ENCODE results near the gene SDE2.
"Not testable (repeated sequence)": the region's sequence is repeated elsewhere in the genome, so short reads cannot be mapped to it uniquely, and the experiment has no call there.

Gene SDE2

DNA sequence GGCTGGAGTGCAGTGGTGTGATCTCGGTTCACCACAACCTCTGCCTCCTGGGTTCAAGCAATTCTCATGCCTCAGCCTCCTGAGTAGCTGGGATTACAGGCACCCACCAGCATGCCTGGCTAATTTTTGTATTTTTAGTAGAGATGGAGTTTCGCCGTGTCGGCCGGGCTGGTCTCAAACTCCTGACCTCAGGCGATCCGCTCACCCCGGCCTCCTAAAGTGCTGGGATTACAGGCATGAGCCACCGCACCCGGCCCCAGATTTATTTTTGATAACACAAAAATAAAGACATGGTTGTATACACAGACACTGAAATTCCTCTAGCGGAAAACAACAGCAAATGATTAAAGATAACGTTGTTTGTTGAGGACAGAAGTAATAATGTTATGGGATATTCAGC is 24.0 kb downstream of the SDE2 start:
- H3K18ac ChIP-seq (ENCODE audit: low read depth in 1 of 2, low read length in 2 of 2); DNase-seq; H4K91ac ChIP-seq (ENCODE audit: low read length); H2AK5ac ChIP-seq (ENCODE audit: low read length, severe bottlenecking); H3K4me3 ChIP-seq (ENCODE audit: insufficient read depth in 1 of 2, low read depth in 1 of 2, low read length in 2 of 2); H3K23ac ChIP-seq (ENCODE audit: low read length in 2 of 2); H2AFZ ChIP-seq (ENCODE audit: low read depth, low read length); H3K27me3 ChIP-seq (ENCODE audit: control insufficient read depth in 1 of 2, insufficient read depth in 1 of 2, low read length in 2 of 2); H4K8ac ChIP-seq (ENCODE audit: low read length); H3K4me1 ChIP-seq (ENCODE audit: control insufficient read depth, insufficient read depth, low read depth, low read length); H3K14ac ChIP-seq (ENCODE audit: low read length in 2 of 2); H2BK15ac ChIP-seq (ENCODE audit: low read depth, poor library complexity, severe bottlenecking); H2BK120ac ChIP-seq (ENCODE audit: low read depth, low read length); H3K9me3 ChIP-seq (ENCODE audit: control insufficient read depth, low read length); H3K9ac ChIP-seq (ENCODE audit: low read length); H3K79me1 ChIP-seq (replicated peaks; ENCODE audit: low read length, poor library complexity, severe bottlenecking); H2BK5ac ChIP-seq (ENCODE audit: low read depth, low read length, poor library complexity, severe bottlenecking); H3K4ac ChIP-seq (ENCODE audit: low read depth in 1 of 2, low read length in 2 of 2); H3K27ac ChIP-seq (ENCODE audit: low read length, poor library complexity, severe bottlenecking); H3K4me2 ChIP-seq (ENCODE audit: low read length, poor library complexity, severe bottlenecking); H2BK12ac ChIP-seq (ENCODE audit: low read length in 2 of 2): not testable (repeated sequence)
- WGBS, result 94% methylated on average over 8 of the region's 12 CpGs
- H3K36me3 ChIP-seq (ENCODE audit: control insufficient read depth in 1 of 2, insufficient read depth in 2 of 2, low read depth in 1 of 2, low read length in 2 of 2), result peaks cover 21 to 22% of the 10 kb centered on the region in 2 experiments

DNA sequence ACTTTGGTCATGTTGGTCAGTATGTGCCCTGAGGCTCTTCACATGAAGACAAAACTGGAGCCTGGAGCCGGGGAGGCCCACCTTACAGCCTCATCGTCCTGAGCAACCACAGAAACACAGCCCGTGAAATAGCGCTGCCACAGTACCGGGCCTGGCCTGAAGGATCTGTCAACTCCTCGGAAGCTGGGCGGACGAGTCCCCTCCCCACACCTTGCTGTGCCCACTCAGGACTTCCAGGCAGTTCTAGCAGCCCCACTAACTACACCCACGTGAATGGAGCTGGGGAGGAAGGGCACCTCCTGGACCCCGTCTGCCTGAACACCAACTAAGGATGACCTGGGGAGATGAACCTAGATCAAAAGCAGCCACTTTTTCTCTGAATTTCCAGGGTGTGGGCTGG is 24.7 kb downstream of the SDE2 start:
- H2BK12ac ChIP-seq (ENCODE audit: low read length in 2 of 2), result no peak overlapping the region
- H4K8ac ChIP-seq (ENCODE audit: low read length), result no peak overlapping the region
- no peak overlapping the region for H3K18ac ChIP-seq (ENCODE audit: low read depth in 1 of 2, low read length in 2 of 2)
- H3K79me1 ChIP-seq (replicated peaks; ENCODE audit: low read length, poor library complexity, severe bottlenecking), result peaks cover 2% of the 10 kb centered on the region
- H3K4me3 ChIP-seq (ENCODE audit: insufficient read depth in 1 of 2, low read depth in 1 of 2, low read length in 2 of 2), result no peak overlapping the region
- peak overlapping the region; percentile 3 for H2AK5ac ChIP-seq (ENCODE audit: low read length, severe bottlenecking)
- H3K27ac ChIP-seq (ENCODE audit: low read length, poor library complexity, severe bottlenecking), result no peak overlapping the region
- H2BK120ac ChIP-seq (ENCODE audit: low read depth, low read length), result no peak overlapping the region
- no peak overlapping the region for H3K23ac ChIP-seq (ENCODE audit: low read length in 2 of 2)
- no peak overlapping the region for H2BK5ac ChIP-seq (ENCODE audit: low read depth, low read length, poor library complexity, severe bottlenecking)
- no peak overlapping the region for H3K4ac ChIP-seq (ENCODE audit: low read depth in 1 of 2, low read length in 2 of 2)
- no peak overlapping the region for H4K91ac ChIP-seq (ENCODE audit: low read length)
- H3K14ac ChIP-seq (ENCODE audit: low read length in 2 of 2), result no peak overlapping the region
- H3K36me3 ChIP-seq (ENCODE audit: control insufficient read depth in 1 of 2, insufficient read depth in 2 of 2, low read depth in 1 of 2, low read length in 2 of 2), result peaks cover 15 to 16% of the 10 kb centered on the region in 2 experiments
- H3K4me1 ChIP-seq (ENCODE audit: control insufficient read depth, insufficient read depth, low read depth, low read length), result peaks cover 7% of the 10 kb centered on the region
- WGBS, result 85% methylated on average over 10 of the region's 10 CpGs
- no peak overlapping the region for H2BK15ac ChIP-seq (ENCODE audit: low read depth, poor library complexity, severe bottlenecking)
- no peak overlapping the region for H3K4me2 ChIP-seq (ENCODE audit: low read length, poor library complexity, severe bottlenecking)
- H3K9me3 ChIP-seq (ENCODE audit: control insufficient read depth, low read length), result no peaks in the 10 kb centered on the region
- no peaks in the 10 kb centered on the region for H3K27me3 ChIP-seq (ENCODE audit: control insufficient read depth in 1 of 2, insufficient read depth in 1 of 2, low read length in 2 of 2)
- no peak overlapping the region for H3K9ac ChIP-seq (ENCODE audit: low read length)
- no peak for DNase-seq
- no peak overlapping the region for H2AFZ ChIP-seq (ENCODE audit: low read depth, low read length)

DNA sequence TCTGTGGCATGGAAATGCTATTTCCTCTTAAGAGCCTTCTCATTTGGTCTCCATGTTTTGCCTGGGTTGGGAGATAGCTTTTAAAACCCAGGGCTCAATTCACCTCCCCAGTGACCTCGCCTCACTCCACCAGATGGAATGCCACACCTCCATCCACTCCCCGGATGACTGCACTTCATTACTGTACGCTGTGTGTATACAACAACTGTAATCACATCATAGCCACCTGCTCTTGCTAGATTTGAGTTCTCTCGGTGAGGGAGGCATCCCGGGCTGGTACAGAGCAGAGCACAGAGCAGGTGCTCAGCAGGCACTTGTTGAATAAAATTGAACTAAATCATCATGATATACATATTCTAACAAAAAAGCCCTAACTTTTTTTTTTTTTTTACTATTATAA is 26.0 kb downstream of the SDE2 start:
- H2BK12ac ChIP-seq (ENCODE audit: low read length in 2 of 2), result no peak overlapping the region
- H3K79me1 ChIP-seq (replicated peaks; ENCODE audit: low read length, poor library complexity, severe bottlenecking), result no peaks in the 10 kb centered on the region
- H4K8ac ChIP-seq (ENCODE audit: low read length), result no peak overlapping the region
- no peak overlapping the region for H2BK120ac ChIP-seq (ENCODE audit: low read depth, low read length)
- no peak overlapping the region for H2AFZ ChIP-seq (ENCODE audit: low read depth, low read length)
- H3K23ac ChIP-seq (ENCODE audit: low read length in 2 of 2), result peak overlapping the region in 1 of 2 experiments; percentile 57
- no peak overlapping the region for H3K14ac ChIP-seq (ENCODE audit: low read length in 2 of 2)
- no peak overlapping the region for H2AK5ac ChIP-seq (ENCODE audit: low read length, severe bottlenecking)
- H3K4ac ChIP-seq (ENCODE audit: low read depth in 1 of 2, low read length in 2 of 2), result no peak overlapping the region
- H3K36me3 ChIP-seq (ENCODE audit: control insufficient read depth in 1 of 2, insufficient read depth in 2 of 2, low read depth in 1 of 2, low read length in 2 of 2), result peaks cover 8 to 12% of the 10 kb centered on the region in 2 experiments
- no peak overlapping the region for H3K27ac ChIP-seq (ENCODE audit: low read length, poor library complexity, severe bottlenecking)
- H2BK15ac ChIP-seq (ENCODE audit: low read depth, poor library complexity, severe bottlenecking), result no peak overlapping the region
- DNase-seq, result no peak
- WGBS, result 66% methylated on average over 3 of the region's 5 CpGs
- H3K9ac ChIP-seq (ENCODE audit: low read length), result no peak overlapping the region
- H3K27me3 ChIP-seq (ENCODE audit: control insufficient read depth in 1 of 2, insufficient read depth in 1 of 2, low read length in 2 of 2), result no peaks in the 10 kb centered on the region
- H3K4me1 ChIP-seq (ENCODE audit: control insufficient read depth, insufficient read depth, low read depth, low read length), result peaks cover 7% of the 10 kb centered on the region
- no peaks in the 10 kb centered on the region for H3K9me3 ChIP-seq (ENCODE audit: control insufficient read depth, low read length)
- H4K91ac ChIP-seq (ENCODE audit: low read length), result no peak overlapping the region
- no peak overlapping the region for H3K4me2 ChIP-seq (ENCODE audit: low read length, poor library complexity, severe bottlenecking)
- no peak overlapping the region for H3K18ac ChIP-seq (ENCODE audit: low read depth in 1 of 2, low read length in 2 of 2)
- no peak overlapping the region for H3K4me3 ChIP-seq (ENCODE audit: insufficient read depth in 1 of 2, low read depth in 1 of 2, low read length in 2 of 2)
- no peak overlapping the region for H2BK5ac ChIP-seq (ENCODE audit: low read depth, low read length, poor library complexity, severe bottlenecking)

DNA sequence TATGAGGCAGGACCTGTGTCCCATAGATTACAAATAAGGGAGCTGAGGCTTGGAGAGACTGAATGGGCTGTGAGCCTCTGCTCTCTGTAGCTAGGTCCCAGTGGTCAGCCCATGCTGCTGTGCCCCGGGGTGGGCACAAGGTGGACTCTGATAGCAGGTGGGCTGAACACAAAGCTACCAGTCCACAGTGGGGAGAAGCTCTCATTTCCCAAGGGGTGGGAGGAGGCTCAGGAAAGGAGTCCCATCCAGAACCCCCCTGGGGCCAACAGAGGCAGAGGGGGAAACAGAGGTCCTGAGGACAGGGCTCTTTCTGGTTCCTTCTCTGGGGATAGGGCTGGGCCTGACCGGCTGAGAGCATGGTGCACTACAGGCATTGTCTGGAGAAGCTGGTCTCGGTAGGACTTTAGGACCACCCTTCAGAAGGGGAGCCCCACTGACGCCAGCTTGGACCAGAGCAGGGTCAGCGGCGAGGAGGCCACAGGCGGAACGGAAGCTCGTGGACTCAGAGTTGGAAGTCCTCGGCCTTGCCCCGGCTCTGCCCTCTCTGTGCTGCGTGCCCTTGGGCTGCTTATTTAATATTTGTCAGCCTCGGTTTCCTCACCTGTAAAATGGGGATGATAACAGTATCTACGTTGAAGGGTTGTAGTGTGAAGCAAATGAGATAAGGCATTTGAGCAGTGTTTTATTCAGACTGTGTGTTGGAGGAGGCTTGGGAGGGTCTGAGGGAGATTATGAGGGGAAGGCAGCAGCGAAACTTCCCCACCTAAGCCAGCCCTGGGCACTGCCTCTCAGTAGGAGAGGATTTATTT is 26.6 kb downstream of the SDE2 start:
- Histone ChIP-seq H2BK120ac (ENCODE audit: low read depth, low read length) (no peak overlapping the region), H3K9me3 (ENCODE audit: control insufficient read depth, low read length) (no peaks in the 10 kb centered on the region), H3K9ac (ENCODE audit: low read length) (no peak overlapping the region), H2AFZ (ENCODE audit: low read depth, low read length) (no peak overlapping the region), H3K23ac (ENCODE audit: low read length in 2 of 2) (no peak overlapping the region), H3K14ac (ENCODE audit: low read length in 2 of 2) (no peak overlapping the region), H3K4me1 (ENCODE audit: control insufficient read depth, insufficient read depth, low read depth, low read length) (peaks cover 7% of the 10 kb centered on the region), H2AK5ac (ENCODE audit: low read length, severe bottlenecking) (no peak overlapping the region), H3K79me1 (replicated peaks; ENCODE audit: low read length, poor library complexity, severe bottlenecking) (no peaks in the 10 kb centered on the region), H2BK12ac (ENCODE audit: low read length in 2 of 2) (no peak overlapping the region), H4K91ac (ENCODE audit: low read length) (no peak overlapping the region), H3K4ac (ENCODE audit: low read depth in 1 of 2, low read length in 2 of 2) (no peak overlapping the region), H3K27me3 (ENCODE audit: control insufficient read depth in 1 of 2, insufficient read depth in 1 of 2, low read length in 2 of 2) (no peaks in the 10 kb centered on the region), H3K4me3 (ENCODE audit: insufficient read depth in 1 of 2, low read depth in 1 of 2, low read length in 2 of 2) (no peak overlapping the region), H4K8ac (ENCODE audit: low read length) (no peak overlapping the region), H2BK15ac (ENCODE audit: low read depth, poor library complexity, severe bottlenecking) (no peak overlapping the region), H2BK5ac (ENCODE audit: low read depth, low read length, poor library complexity, severe bottlenecking) (no peak overlapping the region), H3K27ac (ENCODE audit: low read length, poor library complexity, severe bottlenecking) (no peak overlapping the region), H3K4me2 (ENCODE audit: low read length, poor library complexity, severe bottlenecking) (no peak overlapping the region), H3K18ac (ENCODE audit: low read depth in 1 of 2, low read length in 2 of 2) (no peak overlapping the region), H3K36me3 (ENCODE audit: control insufficient read depth in 1 of 2, insufficient read depth in 2 of 2, low read depth in 1 of 2, low read length in 2 of 2) (peaks cover 3 to 7% of the 10 kb centered on the region in 2 experiments)
- 96% methylated on average over 15 of the region's 15 CpGs for WGBS
- no peak for DNase-seq
